HepG2 (cell line): ENCODE data around the gene HIPK2. TPM values are rescaled to one million over a fixed set of nuclear protein-coding genes. Genes with fewer than 3 reads are reported as not detected.

Experiments used
- ATAC-seq: fragments of 200-7000 bp; cut with Tn5 transposase; 3 replicates; pipeline ENCODE4 v1.9.1; 2020; ENCODE audit warnings: mild to moderate bottlenecking, moderate library complexity
- BruUV-seq: library from RNA; stranded (reverse); fragments of 400-500 nt; replicated peaks from 2 replicates; lab custom pipeline; 2021; lab: Mats Ljungman, UMichigan
- CTCF ChIA-PET: fragments of 300-600 bp; formaldehyde crosslinking; extraction: SDS; loops from one replicate; lab custom pipeline; 2021; ENCODE audit warnings: low total read pairs, inconsistent platforms, low intra/inter-chr PET ratio; lab: Yijun Ruan, JAX
- POLR2A ChIA-PET: fragments of 350-600 bp; sonication (Branson Sonifier 250); formaldehyde crosslinking; loops from one replicate; lab custom pipeline; 2020; ENCODE audit warnings: antibody characterized with exemption, inconsistent platforms; lab: Yijun Ruan, JAX
- DNase-seq: peaks from one replicate; pipeline ENCODE4 v3.0.0-alpha.2; 2015; ENCODE audit warnings: low spot score
- FAIRE-seq: peaks from 3 replicates; lab custom pipeline; 2011; peaks lifted over from hg19 to GRCh38; lab: Jason Lieb, UNC
- H2AFZ ChIP-seq: one replicate; pipeline ENCODE4 v1.6.1; 2011; ENCODE audit warnings: low read length, inconsistent platforms
- H3K27ac ChIP-seq: fragments of 300-600 bp; 3 replicates; pipeline ENCODE4 v1.8.0; 2011; ENCODE audit warnings: mixed run types, mild to moderate bottlenecking, mixed read lengths, low read length, inconsistent platforms; ENCODE audit not compliant: insufficient read depth; ENCODE audit errors: extremely low read length
- H3K27me3 ChIP-seq, 2 experiments: fragments of 200-600 bp in 1 of 2; 2 replicates in 1 of 2; 3 replicates in 1 of 2; pipeline versions ENCODE4 v1.6.0 to v1.8.0; 2011; ENCODE audit warnings: low read length in 2 of 2, mild to moderate bottlenecking in 2 of 2, moderate library complexity in 2 of 2, inconsistent platforms in 1 of 2; ENCODE audit not compliant: insufficient read depth in 2 of 2, control insufficient read depth in 1 of 2
- H3K36me3 ChIP-seq, 2 experiments: fragments of 200-600 bp in 1 of 2; replicated peaks in 1 of 2; 2 replicates in 1 of 2; 3 replicates in 1 of 2; pipeline versions ENCODE4 v1.5.1 to v1.8.0; 2011; ENCODE audit warnings: low read length in 2 of 2, inconsistent platforms in 1 of 2; ENCODE audit not compliant: insufficient read depth in 2 of 2, control insufficient read depth in 1 of 2
- H3K4me1 ChIP-seq: 2 replicates; pipeline ENCODE4 v1.5.1; 2012; ENCODE audit warnings: low read length, inconsistent platforms; ENCODE audit not compliant: insufficient read depth
- H3K4me2 ChIP-seq: 2 replicates; pipeline ENCODE4 v1.6.0; 2011; ENCODE audit warnings: low read depth, low read length, inconsistent platforms
- H3K4me3 ChIP-seq, 3 experiments: fragments of 200-600 bp in 1 of 3; sonication (generic), shearing (Covaris generic) in 1 of 3; replicated peaks in 1 of 3; 2 replicates each; pipeline ENCODE4 v1.5.1; 2011 to 2016; ENCODE audit warnings: low read length in 3 of 3, inconsistent platforms in 2 of 3, low read depth in 2 of 3, mild to moderate bottlenecking in 2 of 3, control low read depth in 1 of 3, mixed read lengths in 1 of 3; ENCODE audit not compliant: insufficient read depth in 1 of 3
- H3K79me2 ChIP-seq: one replicate; pipeline ENCODE4 v1.6.1; 2011; ENCODE audit warnings: low read length, inconsistent platforms; ENCODE audit not compliant: insufficient read depth
- H3K9ac ChIP-seq: 2 replicates; pipeline ENCODE4 v1.6.0; 2011; ENCODE audit warnings: mild to moderate bottlenecking, low read depth, low read length, inconsistent platforms; ENCODE audit not compliant: insufficient read depth
- H3K9me3 ChIP-seq: 2 replicates; pipeline ENCODE4 v1.5.1; 2012; ENCODE audit warnings: mild to moderate bottlenecking, low read length
- H4K20me1 ChIP-seq: 2 replicates; pipeline ENCODE4 v1.6.0; 2011; ENCODE audit warnings: inconsistent platforms, mild to moderate bottlenecking, low read length, moderate library complexity; ENCODE audit not compliant: insufficient read depth
- ERF ChIP-seq: IDR thresholded peaks from 2 replicates; pipeline ENCODE4 v1.6.1; 2018; ENCODE audit warnings: missing biosample characterization, missing genetic modification reagents
- HNRNPK ChIP-seq: fragments of 200-400 bp; formaldehyde crosslinking; IDR thresholded peaks from 2 replicates; pipeline ENCODE4 v1.6.1; 2018; ENCODE audit warnings: low read length, low read depth, moderate library complexity, mild to moderate bottlenecking; ENCODE audit not compliant: poor library complexity, severe bottlenecking
- KDM1A ChIP-seq: IDR thresholded peaks from 2 replicates; pipeline ENCODE4 v1.6.1; 2016; ENCODE audit warnings: missing compliant biosample characterization
- RARA ChIP-seq: IDR thresholded peaks from 2 replicates; pipeline ENCODE4 v1.6.1; 2016; ENCODE audit warnings: missing genetic modification reagents, missing compliant biosample characterization
- REXO4 ChIP-seq: sonication (generic); formaldehyde crosslinking; IDR thresholded peaks from 2 replicates; pipeline ENCODE4 v1.8.0; 2022; ENCODE audit warnings: missing genetic modification reagents, mild to moderate bottlenecking, borderline replicate concordance
- SOX5 ChIP-seq: IDR thresholded peaks from 2 replicates; pipeline ENCODE4 v1.6.1; 2016; ENCODE audit warnings: borderline replicate concordance
- ZNF10 ChIP-seq: sonication (generic); formaldehyde crosslinking; IDR thresholded peaks from 2 replicates; pipeline ENCODE4 v1.4.0; 2020; ENCODE audit warnings: mild to moderate bottlenecking, low read depth, missing genetic modification reagents, borderline replicate concordance
- WGBS: methylation state at CpG from one replicate; pipeline ENCODE4 v1.1.6; 2017; ENCODE audit warnings: low lambda C conversion rate; 5-methylcytosine and 5-hydroxymethylcytosine counted together
- in situ Hi-C: cut with HindIII; loops from 2 replicates; pipeline ENCODE4 v1.10.0; 2017; ENCODE audit warnings: low pct_unique_long_range_greater_than_20kb; ENCODE audit not compliant: extremely low pct_ligation_motif_present
- intact Hi-C: fragments of 100-400 bp; cut with micrococcal nuclease; formaldehyde crosslinking; loops from one replicate; pipeline ENCODE4 v1.10.0; 2022; ENCODE audit not compliant: unreplicated experiment
- polyA plus RNA-seq, 8 experiments: library from polyadenylated mRNA; depleted of rRNA in 3 of 8; stranded (reverse) in 7 of 8; unstranded in 1 of 8; fragments of >200 nt; fragmentation: Illumina TruSeq in 4 of 8; extraction: Trizol in 4 of 8; gene quantifications; 2 replicates each; pipeline versions ENCODE4 v1.2.1 to v1.2.3, GENCODE V29; 2011 to 2016; ENCODE audit warnings: low read depth in 4 of 8, missing spikeins in 1 of 8, mixed read lengths in 1 of 8; ENCODE audit not compliant: insufficient read depth in 1 of 8
- total RNA-seq, 5 experiments: library from RNA; depleted of rRNA; stranded (reverse); fragments of >200 nt; fragmentation: Illumina TruSeq; extraction: Trizol; gene quantifications; 2 replicates each; pipeline ENCODE4 v1.2.3, GENCODE V29; 2016; ENCODE audit warnings: low read depth in 1 of 5
- TF ChIP-seq, protein P1 (sequence below): sonication (generic); formaldehyde crosslinking; IDR thresholded peaks from 2 replicates; pipeline ENCODE4 v1.4.0; 2020; ENCODE audit warnings: missing genetic modification reagents, borderline replicate concordance
- TF ChIP-seq, protein P2 (sequence below), 2 experiments: IDR thresholded peaks; 2 replicates each; pipeline ENCODE4 v1.6.1; 2011 to 2012; ENCODE audit warnings: low read length in 2 of 2, borderline replicate concordance in 1 of 2, low read depth in 1 of 2, mild to moderate bottlenecking in 1 of 2, moderate library complexity in 1 of 2

Gene HIPK2
- total and polyA plus RNA-seq, 2 of the 13 experiments (the other 11 are each of a cell fraction or from before 2014, with no cell fraction given), result 14.4 to 20.2 TPM

DNA sequence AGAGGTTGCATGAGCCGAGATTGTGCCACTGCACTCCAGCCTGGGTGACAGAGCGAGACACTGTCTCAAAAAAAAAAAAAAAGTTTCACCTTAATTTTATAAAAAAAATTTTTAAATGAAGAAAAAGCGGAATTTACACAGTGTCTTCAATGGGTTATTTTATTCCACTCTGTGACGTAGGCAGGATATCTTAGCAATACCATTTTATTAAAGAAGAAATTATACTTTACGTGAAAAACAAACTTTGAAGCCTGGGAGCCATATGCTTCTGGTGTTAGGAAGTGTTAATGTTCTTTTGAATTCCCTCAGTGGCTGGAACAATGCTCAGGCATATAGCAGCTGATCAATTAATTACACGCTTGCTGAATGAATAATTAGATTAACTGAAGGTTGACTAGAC, 176.6 kb downstream of the HIPK2 start:
- Histone ChIP-seq H3K4me3 (no peak overlapping the region), H3K9ac (no peak overlapping the region), H3K27ac (no peak overlapping the region), H2AFZ (no peak overlapping the region), H3K4me1 (no peaks in the 10 kb centered on the region), H3K9me3 (no peaks in the 10 kb centered on the region), H3K36me3 (peaks cover 36 to 85% of the 10 kb centered on the region in 2 experiments)
- 95% methylated on average over 6 of the region's 6 CpGs for WGBS
- no peak for ATAC-seq
- TF ChIP-seq, protein P1, sequence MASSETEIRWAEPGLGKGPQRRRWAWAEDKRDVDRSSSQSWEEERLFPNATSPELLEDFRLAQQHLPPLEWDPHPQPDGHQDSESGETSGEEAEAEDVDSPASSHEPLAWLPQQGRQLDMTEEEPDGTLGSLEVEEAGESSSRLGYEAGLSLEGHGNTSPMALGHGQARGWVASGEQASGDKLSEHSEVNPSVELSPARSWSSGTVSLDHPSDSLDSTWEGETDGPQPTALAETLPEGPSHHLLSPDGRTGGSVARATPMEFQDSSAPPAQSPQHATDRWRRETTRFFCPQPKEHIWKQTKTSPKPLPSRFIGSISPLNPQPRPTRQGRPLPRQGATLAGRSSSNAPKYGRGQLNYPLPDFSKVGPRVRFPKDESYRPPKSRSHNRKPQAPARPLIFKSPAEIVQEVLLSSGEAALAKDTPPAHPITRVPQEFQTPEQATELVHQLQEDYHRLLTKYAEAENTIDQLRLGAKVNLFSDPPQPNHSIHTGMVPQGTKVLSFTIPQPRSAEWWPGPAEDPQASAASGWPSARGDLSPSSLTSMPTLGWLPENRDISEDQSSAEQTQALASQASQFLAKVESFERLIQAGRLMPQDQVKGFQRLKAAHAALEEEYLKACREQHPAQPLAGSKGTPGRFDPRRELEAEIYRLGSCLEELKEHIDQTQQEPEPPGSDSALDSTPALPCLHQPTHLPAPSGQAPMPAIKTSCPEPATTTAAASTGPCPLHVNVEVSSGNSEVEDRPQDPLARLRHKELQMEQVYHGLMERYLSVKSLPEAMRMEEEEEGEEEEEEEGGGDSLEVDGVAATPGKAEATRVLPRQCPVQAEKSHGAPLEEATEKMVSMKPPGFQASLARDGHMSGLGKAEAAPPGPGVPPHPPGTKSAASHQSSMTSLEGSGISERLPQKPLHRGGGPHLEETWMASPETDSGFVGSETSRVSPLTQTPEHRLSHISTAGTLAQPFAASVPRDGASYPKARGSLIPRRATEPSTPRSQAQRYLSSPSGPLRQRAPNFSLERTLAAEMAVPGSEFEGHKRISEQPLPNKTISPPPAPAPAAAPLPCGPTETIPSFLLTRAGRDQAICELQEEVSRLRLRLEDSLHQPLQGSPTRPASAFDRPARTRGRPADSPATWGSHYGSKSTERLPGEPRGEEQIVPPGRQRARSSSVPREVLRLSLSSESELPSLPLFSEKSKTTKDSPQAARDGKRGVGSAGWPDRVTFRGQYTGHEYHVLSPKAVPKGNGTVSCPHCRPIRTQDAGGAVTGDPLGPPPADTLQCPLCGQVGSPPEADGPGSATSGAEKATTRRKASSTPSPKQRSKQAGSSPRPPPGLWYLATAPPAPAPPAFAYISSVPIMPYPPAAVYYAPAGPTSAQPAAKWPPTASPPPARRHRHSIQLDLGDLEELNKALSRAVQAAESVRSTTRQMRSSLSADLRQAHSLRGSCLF (CRISPR knock-in tag), result no peak
- TF ChIP-seq, protein P2, sequence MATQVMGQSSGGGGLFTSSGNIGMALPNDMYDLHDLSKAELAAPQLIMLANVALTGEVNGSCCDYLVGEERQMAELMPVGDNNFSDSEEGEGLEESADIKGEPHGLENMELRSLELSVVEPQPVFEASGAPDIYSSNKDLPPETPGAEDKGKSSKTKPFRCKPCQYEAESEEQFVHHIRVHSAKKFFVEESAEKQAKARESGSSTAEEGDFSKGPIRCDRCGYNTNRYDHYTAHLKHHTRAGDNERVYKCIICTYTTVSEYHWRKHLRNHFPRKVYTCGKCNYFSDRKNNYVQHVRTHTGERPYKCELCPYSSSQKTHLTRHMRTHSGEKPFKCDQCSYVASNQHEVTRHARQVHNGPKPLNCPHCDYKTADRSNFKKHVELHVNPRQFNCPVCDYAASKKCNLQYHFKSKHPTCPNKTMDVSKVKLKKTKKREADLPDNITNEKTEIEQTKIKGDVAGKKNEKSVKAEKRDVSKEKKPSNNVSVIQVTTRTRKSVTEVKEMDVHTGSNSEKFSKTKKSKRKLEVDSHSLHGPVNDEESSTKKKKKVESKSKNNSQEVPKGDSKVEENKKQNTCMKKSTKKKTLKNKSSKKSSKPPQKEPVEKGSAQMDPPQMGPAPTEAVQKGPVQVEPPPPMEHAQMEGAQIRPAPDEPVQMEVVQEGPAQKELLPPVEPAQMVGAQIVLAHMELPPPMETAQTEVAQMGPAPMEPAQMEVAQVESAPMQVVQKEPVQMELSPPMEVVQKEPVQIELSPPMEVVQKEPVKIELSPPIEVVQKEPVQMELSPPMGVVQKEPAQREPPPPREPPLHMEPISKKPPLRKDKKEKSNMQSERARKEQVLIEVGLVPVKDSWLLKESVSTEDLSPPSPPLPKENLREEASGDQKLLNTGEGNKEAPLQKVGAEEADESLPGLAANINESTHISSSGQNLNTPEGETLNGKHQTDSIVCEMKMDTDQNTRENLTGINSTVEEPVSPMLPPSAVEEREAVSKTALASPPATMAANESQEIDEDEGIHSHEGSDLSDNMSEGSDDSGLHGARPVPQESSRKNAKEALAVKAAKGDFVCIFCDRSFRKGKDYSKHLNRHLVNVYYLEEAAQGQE (IDR thresholded peaks at IDR 0.05; ENCODE audit: borderline replicate concordance in 1 of 2, low read depth in 1 of 2, low read length in 2 of 2), result no peak
- TF ChIP-seq ZNF10 (CRISPR knock-in tag), result no peak
- TF ChIP-seq SOX5 (CRISPR knock-in tag), result no peak
- TF ChIP-seq ERF (CRISPR knock-in tag), result no peak
- no peak for TF ChIP-seq REXO4
- no peak for TF ChIP-seq KDM1A (CRISPR knock-in tag)
- no peak for TF ChIP-seq HNRNPK
- TF ChIP-seq RARA (CRISPR knock-in tag), result no peak
- TF ChIP-seq, all 625 proteins: peak for 0
- Histone ChIP-seq H3K27me3 (no peaks in the 10 kb centered on the region), H3K4me2 (no peak overlapping the region), H4K20me1 (no peaks in the 10 kb centered on the region; the same call in 1 of the 2 replicates), H3K79me2 (no peaks in the 10 kb centered on the region)
- intact Hi-C loops, result no loop called here
- FAIRE-seq (no peak), DNase-seq (no peak)
- ChIA-PET POLR2A (no interaction called here), CTCF (interaction anchor here (2.8 kb wide), 1 partner anchor 401 kb away, joined by 19 read pairs; no protein-coding TSS in a partner anchor)
- in situ Hi-C loops, result no loop called here
- BruUV-seq, result no TSS peak
